Measurements from ENCODE around the gene EZH2. TPM values are rescaled to one million over a fixed set of nuclear protein-coding genes. Genes with fewer than 3 reads are reported as not detected.

Gene EZH2
- total RNA-seq, 3 donors from 2014 or later (not counting 1 experiment from before 2014, with no cell fraction given) = 33.4 to 42.7 (median 35.8) TPM

DNA sequence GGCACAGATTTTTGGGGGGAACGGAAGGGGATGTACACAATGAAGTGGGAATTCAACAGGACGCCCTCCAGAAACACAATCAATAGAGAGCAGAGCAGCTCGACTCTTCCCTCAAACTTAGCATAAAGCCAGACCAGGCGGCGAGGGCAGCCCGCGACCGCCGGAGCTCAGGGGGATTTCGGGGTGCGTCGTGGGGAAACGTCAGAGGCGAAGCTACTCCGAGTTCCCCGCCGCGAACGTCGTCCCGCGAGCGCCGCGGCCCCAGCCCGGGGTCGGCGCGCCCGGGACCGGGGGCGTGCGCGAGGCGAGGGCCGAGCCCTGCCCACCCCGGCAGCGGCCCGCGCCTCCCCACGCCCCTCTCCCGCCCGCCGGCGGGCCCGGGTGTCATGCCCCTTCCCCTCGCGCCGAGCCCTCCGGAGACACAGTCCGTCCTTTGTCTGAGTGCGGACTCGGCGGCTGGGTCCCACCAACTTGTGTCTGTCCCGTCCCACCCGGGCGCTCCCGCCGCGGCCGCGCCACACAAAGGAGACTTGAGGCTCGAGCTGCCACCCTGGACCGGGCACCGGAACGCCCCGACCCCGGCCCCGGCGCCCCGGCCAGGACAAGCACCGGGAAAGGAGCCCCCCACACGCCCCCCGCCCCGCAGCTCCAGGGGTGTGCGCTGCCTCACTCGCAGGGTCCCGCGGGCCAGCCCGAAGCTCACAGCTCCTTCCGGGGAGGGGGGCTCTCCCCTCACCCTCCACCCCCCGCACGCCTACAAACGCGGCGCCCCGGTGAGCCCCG, 634 bp downstream of the EZH2 start:
- DNase-seq (peak; percentile 72 to 90), ATAC-seq (peak; percentile 49 to 59 (median 56))
- Mint-ChIP-seq H3K4me1 (peaks cover 14 to 15% of the 10 kb centered on the region in 2 donors), H3K4me3 (peak overlapping the region; percentile 97), H3K27me3 (ENCODE audit: low read depth in 2 of 2) (no peaks in the 10 kb centered on the region), H3K9me3 (no peaks in the 10 kb centered on the region), H3K27ac (peak overlapping the region; percentile 96 to 97), H3K36me3 (no peaks in the 10 kb centered on the region)
- Histone ChIP-seq H3K27me3 (ENCODE audit: control insufficient read depth, insufficient read depth, low read length) (no peaks in the 10 kb centered on the region), H3K9me3 (ENCODE audit: control insufficient read depth, insufficient read depth, low read length) (no peaks in the 10 kb centered on the region), H3K27ac (ENCODE audit: low read length) (peak overlapping the region; percentile 91), H3K36me3 (ENCODE audit: control insufficient read depth, insufficient read depth, low read length) (no peaks in the 10 kb centered on the region), H3K4me1 (ENCODE audit: control insufficient read depth, insufficient read depth, low read length) (peaks cover 8% of the 10 kb centered on the region), H3K4me3 (ENCODE audit: low read length) (peak overlapping the region; percentile 83)
- under 1% methylated on average over 88 of the region's 88 CpGs for WGBS (ENCODE audit: insufficient coverage)
- TF ChIP-seq, protein P1, sequence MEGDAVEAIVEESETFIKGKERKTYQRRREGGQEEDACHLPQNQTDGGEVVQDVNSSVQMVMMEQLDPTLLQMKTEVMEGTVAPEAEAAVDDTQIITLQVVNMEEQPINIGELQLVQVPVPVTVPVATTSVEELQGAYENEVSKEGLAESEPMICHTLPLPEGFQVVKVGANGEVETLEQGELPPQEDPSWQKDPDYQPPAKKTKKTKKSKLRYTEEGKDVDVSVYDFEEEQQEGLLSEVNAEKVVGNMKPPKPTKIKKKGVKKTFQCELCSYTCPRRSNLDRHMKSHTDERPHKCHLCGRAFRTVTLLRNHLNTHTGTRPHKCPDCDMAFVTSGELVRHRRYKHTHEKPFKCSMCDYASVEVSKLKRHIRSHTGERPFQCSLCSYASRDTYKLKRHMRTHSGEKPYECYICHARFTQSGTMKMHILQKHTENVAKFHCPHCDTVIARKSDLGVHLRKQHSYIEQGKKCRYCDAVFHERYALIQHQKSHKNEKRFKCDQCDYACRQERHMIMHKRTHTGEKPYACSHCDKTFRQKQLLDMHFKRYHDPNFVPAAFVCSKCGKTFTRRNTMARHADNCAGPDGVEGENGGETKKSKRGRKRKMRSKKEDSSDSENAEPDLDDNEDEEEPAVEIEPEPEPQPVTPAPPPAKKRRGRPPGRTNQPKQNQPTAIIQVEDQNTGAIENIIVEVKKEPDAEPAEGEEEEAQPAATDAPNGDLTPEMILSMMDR (IDR thresholded peaks at IDR 0.05) = no peak
- intact Hi-C loops (cut with micrococcal nuclease) = loop anchor here (2.0 to 10.0 kb wide), 4 partner anchors 57 to 211 kb away; partner anchors contain the start of genes PDIA4 and ZNF786

DNA sequence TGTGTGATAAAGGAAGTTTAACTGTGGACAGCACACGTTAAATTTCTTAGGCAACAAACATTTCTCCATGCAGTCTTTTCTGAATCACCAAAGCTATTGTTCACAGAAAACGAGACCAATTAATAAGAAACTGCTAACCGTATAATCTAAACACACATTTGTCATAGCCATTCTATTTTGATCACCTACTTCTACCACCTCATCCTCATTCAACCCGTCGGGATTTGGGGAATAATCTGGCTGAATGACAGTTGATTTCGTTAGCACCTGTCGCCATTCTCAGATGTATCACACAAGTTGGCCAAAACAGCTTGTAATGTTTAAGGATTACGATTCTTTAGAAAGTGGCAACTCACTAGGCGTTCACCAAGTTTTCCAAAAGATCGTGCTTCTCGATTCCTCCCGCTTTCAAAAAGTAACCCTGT, 1.2 kb downstream of the EZH2 start:
- no peaks in the 10 kb centered on the region for H3K27me3 ChIP-seq (ENCODE audit: control insufficient read depth, insufficient read depth, low read length)
- no peaks in the 10 kb centered on the region for H3K9me3 Mint-ChIP-seq
- no peaks in the 10 kb centered on the region for H3K36me3 ChIP-seq (ENCODE audit: control insufficient read depth, insufficient read depth, low read length)
- peak overlapping the region; percentile 97 for H3K4me3 Mint-ChIP-seq
- peak overlapping the region; percentile 83 for H3K4me3 ChIP-seq (ENCODE audit: low read length)
- H3K4me1 Mint-ChIP-seq = peaks cover 14 to 15% of the 10 kb centered on the region in 2 donors
- no peaks in the 10 kb centered on the region for H3K36me3 Mint-ChIP-seq
- TF ChIP-seq, protein P1 (IDR thresholded peaks at IDR 0.05) = no peak
- ATAC-seq = no peak
- intact Hi-C loops (cut with micrococcal nuclease) = loop anchor here (10.0 kb wide), 2 partner anchors 178 to 212 kb away; partner anchors contain the start of gene ZNF786
- peak overlapping the region; percentile 96 to 97 for H3K27ac Mint-ChIP-seq
- peak overlapping the region; percentile 91 for H3K27ac ChIP-seq (ENCODE audit: low read length)
- H3K27me3 Mint-ChIP-seq (ENCODE audit: low read depth in 2 of 2) = no peaks in the 10 kb centered on the region
- DNase-seq = no peak
- H3K9me3 ChIP-seq (ENCODE audit: control insufficient read depth, insufficient read depth, low read length) = no peaks in the 10 kb centered on the region
- under 1% methylated on average over 12 of the region's 12 CpGs for WGBS (ENCODE audit: insufficient coverage)
- H3K4me1 ChIP-seq (ENCODE audit: control insufficient read depth, insufficient read depth, low read length) = peaks cover 8% of the 10 kb centered on the region

GRCh38 chr7:148882192-148882591, 1.9 kb downstream of the EZH2 start:
- no peaks in the 10 kb centered on the region for H3K36me3 ChIP-seq (ENCODE audit: control insufficient read depth, insufficient read depth, low read length)
- intact Hi-C loops (cut with micrococcal nuclease) = loop anchor here (10.0 kb wide), 2 partner anchors 177 to 213 kb away; partner anchors contain the start of gene ZNF786
- Mint-ChIP-seq H3K36me3 (no peaks in the 10 kb centered on the region), H3K9me3 (no peaks in the 10 kb centered on the region), H3K27ac (peak overlapping the region in 1 of 2 donors; percentile 96), H3K27me3 (ENCODE audit: low read depth in 2 of 2) (no peaks in the 10 kb centered on the region), H3K4me1 (peaks cover 14 to 15% of the 10 kb centered on the region in 2 donors), H3K4me3 (peak overlapping the region; percentile 97)
- H3K27ac ChIP-seq (ENCODE audit: low read length) = no peak overlapping the region
- ATAC-seq (no peak), DNase-seq (no peak)
- no peaks in the 10 kb centered on the region for H3K9me3 ChIP-seq (ENCODE audit: control insufficient read depth, insufficient read depth, low read length)
- TF ChIP-seq, protein P1 (IDR thresholded peaks at IDR 0.05) = no peak
- WGBS (ENCODE audit: insufficient coverage) = 54% methylated on average over 3 of the region's 5 CpGs
- no peaks in the 10 kb centered on the region for H3K27me3 ChIP-seq (ENCODE audit: control insufficient read depth, insufficient read depth, low read length)
- H3K4me1 ChIP-seq (ENCODE audit: control insufficient read depth, insufficient read depth, low read length) = peaks cover 8% of the 10 kb centered on the region
- H3K4me3 ChIP-seq (ENCODE audit: low read length) = peak overlapping the region; percentile 83
